ENCODE data around the gene LGALS1. TPM values are rescaled to one million over a fixed set of nuclear protein-coding genes. Genes with fewer than 3 reads are reported as not detected.

LGALS1 gene
- total and polyA plus RNA-seq, 4 donors, result 347 to 1,622 (median 947) TPM

- Histone ChIP-seq H3K9me3 (ENCODE audit: control insufficient read depth in 4 of 4, insufficient read depth in 3 of 4, low read length in 3 of 4) (no peaks in the 10 kb centered on the region), H3K27me3 (ENCODE audit: control insufficient read depth in 3 of 3, insufficient read depth in 3 of 3, low read length in 2 of 3) (no peaks in the 10 kb centered on the region), H3K9ac (ENCODE audit: insufficient read depth in 1 of 2, low read length in 2 of 2) (no peak overlapping the region), H3K27ac (ENCODE audit: low read depth in 1 of 2, low read length in 1 of 2) (peak overlapping the region in 1 of 2 donors; percentile 6), H3K36me3 (ENCODE audit: control insufficient read depth in 4 of 4, insufficient read depth in 4 of 4, low read length in 4 of 4) (no peaks in the 10 kb centered on the region), H3K4me3 (no peak overlapping the region), H3K4me1 (ENCODE audit: control insufficient read depth in 5 of 5, insufficient read depth in 5 of 5, low read length in 5 of 5) (peaks cover 0 to 16% (median 8%) of the 10 kb centered on the region in 5 donors)
- no peak for ATAC-seq (ENCODE audit: insufficient read depth, low FRiP score)
- DNase-seq, result no peak
- TF ChIP-seq, protein P1, sequence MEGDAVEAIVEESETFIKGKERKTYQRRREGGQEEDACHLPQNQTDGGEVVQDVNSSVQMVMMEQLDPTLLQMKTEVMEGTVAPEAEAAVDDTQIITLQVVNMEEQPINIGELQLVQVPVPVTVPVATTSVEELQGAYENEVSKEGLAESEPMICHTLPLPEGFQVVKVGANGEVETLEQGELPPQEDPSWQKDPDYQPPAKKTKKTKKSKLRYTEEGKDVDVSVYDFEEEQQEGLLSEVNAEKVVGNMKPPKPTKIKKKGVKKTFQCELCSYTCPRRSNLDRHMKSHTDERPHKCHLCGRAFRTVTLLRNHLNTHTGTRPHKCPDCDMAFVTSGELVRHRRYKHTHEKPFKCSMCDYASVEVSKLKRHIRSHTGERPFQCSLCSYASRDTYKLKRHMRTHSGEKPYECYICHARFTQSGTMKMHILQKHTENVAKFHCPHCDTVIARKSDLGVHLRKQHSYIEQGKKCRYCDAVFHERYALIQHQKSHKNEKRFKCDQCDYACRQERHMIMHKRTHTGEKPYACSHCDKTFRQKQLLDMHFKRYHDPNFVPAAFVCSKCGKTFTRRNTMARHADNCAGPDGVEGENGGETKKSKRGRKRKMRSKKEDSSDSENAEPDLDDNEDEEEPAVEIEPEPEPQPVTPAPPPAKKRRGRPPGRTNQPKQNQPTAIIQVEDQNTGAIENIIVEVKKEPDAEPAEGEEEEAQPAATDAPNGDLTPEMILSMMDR (IDR thresholded peaks at IDR 0.05; ENCODE audit: control extremely low read depth, extremely low read depth), result no peak
- 41 to 67% methylated on average over 10 to 11 of the region's 11 CpGs for WGBS, 2 donors
Observed at GRCh38 chr22:37672920-37673455, 2.4 kb upstream of the LGALS1 start.

- TF ChIP-seq, protein P1 (IDR thresholded peaks at IDR 0.05; ENCODE audit: control extremely low read depth, extremely low read depth), result no peak
- peak overlapping the region in 1 of 2 donors; percentile 55 for H3K9ac ChIP-seq (ENCODE audit: insufficient read depth in 1 of 2, low read length in 2 of 2)
- peak overlapping the region; percentile 4 to 63 for H3K27ac ChIP-seq (ENCODE audit: low read depth in 1 of 2, low read length in 1 of 2)
- peaks cover 0 to 16% (median 8%) of the 10 kb centered on the region in 5 donors for H3K4me1 ChIP-seq (ENCODE audit: control insufficient read depth in 5 of 5, insufficient read depth in 5 of 5, low read length in 5 of 5)
- ATAC-seq (ENCODE audit: insufficient read depth, low FRiP score) (no peak), DNase-seq (no peak)
- H3K27me3 ChIP-seq (ENCODE audit: control insufficient read depth in 3 of 3, insufficient read depth in 3 of 3, low read length in 2 of 3), result no peaks in the 10 kb centered on the region
- peaks cover 0 to 4% (median 1%) of the 10 kb centered on the region in 4 donors for H3K36me3 ChIP-seq (ENCODE audit: control insufficient read depth in 4 of 4, insufficient read depth in 4 of 4, low read length in 4 of 4)
- no peak overlapping the region for H3K4me3 ChIP-seq
- WGBS, 2 donors, result 79 to 84% methylated on average over 12 of the region's 12 CpGs
- H3K9me3 ChIP-seq (ENCODE audit: control insufficient read depth in 4 of 4, insufficient read depth in 3 of 4, low read length in 3 of 4), result no peaks in the 10 kb centered on the region
Observed at GRCh38 chr22:37674248-37674647, 1.2 kb upstream of the LGALS1 start.

- H3K27ac ChIP-seq (ENCODE audit: low read depth in 1 of 2, low read length in 1 of 2), result peak overlapping the region; percentile 95 to 97
- WGBS, 2 donors, result 14 to 17% methylated on average over 17 of the region's 17 CpGs
- H3K9ac ChIP-seq (ENCODE audit: insufficient read depth in 1 of 2, low read length in 2 of 2), result peak overlapping the region in 1 of 2 donors; percentile 85
- no peaks in the 10 kb centered on the region for H3K27me3 ChIP-seq (ENCODE audit: control insufficient read depth in 3 of 3, insufficient read depth in 3 of 3, low read length in 2 of 3)
- TF ChIP-seq, protein P1 (IDR thresholded peaks at IDR 0.05; ENCODE audit: control extremely low read depth, extremely low read depth), result no peak
- ATAC-seq (ENCODE audit: insufficient read depth, low FRiP score) (no peak), DNase-seq (peak in 2 of 3 donors; percentile 55 to 65)
- peaks cover 0 to 16% (median 8%) of the 10 kb centered on the region in 5 donors for H3K4me1 ChIP-seq (ENCODE audit: control insufficient read depth in 5 of 5, insufficient read depth in 5 of 5, low read length in 5 of 5)
- peak overlapping the region; percentile 60 for H3K4me3 ChIP-seq
- no peaks in the 10 kb centered on the region for H3K9me3 ChIP-seq (ENCODE audit: control insufficient read depth in 4 of 4, insufficient read depth in 3 of 4, low read length in 3 of 4)
- H3K36me3 ChIP-seq (ENCODE audit: control insufficient read depth in 4 of 4, insufficient read depth in 4 of 4, low read length in 4 of 4), result peaks cover 0 to 7% (median 4%) of the 10 kb centered on the region in 4 donors
Observed at GRCh38 chr22:37675930-37676735, 697 bp downstream of the LGALS1 start.

Measured in lung (tissue), 12 donors.